ENCODE results near the gene DNAH7.

The DNAH7 gene

DNA sequence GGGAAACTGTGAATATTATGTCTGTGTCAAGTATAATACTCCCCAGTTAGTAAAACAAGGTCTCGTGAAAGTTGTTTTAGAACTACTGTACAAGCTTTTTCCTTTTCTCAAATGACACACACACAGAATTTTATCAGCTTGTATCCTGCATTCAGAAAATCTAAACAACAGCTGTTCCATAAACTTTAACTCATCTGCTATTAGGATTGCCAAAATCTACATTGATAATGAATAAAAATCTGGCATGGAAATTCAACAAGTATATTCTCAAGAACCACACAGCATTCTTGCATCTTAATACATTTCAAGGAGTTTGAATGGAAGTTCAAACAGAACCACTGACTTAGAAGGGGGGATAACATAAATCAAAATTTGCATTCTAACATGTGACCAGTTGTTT, 260.4 kb downstream of the DNAH7 start:
- no peak for DNase-seq (ENCODE audit: low read depth in 2 of 2)

DNA sequence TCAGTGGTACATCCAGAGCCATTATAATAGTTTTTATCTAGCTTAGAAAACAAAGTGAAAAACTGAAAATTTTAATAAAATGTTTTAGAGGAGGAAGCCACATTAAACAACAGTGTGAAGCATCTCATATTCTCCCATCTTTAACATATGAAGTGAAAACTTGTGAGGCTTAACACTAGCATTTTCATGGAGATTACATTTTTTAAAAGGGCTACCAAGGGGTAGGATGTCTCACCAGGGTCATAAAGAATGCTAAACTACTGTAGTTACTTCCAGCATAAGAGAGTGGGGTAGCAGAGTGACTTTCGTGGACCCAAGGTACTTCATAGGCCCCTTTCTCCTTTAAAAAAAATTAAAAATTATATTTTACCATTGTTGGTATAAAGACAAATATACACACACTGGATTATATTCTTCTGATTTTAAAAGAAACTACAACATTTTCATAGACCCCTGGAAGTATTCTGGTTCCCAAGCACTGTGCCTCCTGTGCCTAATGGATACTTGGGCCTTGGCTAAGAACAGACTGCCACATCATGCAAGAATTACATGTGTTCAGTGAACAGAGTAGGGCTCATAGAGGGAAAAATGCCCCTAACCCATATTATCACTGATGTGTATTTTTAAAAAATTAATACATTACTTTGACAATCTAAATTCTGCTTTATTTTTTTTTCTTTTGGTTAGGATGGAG, 263.2 kb downstream of the DNAH7 start:
- no peak for DNase-seq (ENCODE audit: low read depth in 2 of 2)

DNA sequence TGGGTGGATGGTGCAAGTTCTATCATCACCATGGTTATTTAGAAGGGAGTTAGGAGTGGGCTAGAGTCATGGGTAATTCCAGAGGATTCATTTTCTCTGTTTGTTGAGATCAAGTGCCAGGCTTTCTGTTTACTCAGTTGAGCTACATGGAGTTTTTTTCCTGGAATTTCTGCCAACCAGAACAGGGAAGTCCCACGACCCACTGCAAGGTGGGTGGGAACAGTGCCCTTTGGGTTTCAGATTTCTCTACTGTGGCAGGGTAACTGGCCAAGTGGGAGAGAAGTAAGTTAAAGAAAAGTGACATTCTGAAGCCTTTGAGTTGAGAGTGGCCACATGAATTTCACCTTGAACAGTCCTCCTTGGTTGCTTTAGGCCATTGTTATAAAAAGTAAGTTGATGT, 272.8 kb downstream of the DNAH7 start:
- DNase-seq (ENCODE audit: low read depth in 2 of 2), result no peak

DNA sequence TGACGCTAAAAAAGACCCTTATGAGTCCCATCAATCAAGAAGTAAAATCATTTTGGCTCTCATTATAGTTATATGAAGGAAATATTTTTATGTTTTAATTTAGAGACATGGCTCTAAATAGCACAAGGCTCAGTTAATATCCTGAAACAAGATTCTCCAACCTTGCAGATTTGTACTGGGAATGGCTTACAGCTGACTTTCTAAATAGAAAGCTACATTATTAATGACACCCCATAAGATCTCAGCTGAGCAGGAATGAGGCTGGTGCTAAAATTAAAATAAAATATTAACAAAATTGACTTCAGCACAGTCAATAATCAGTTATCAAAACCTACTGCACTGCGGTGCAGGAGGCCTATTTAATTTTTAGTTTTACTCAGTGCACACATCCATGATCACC, 274.8 kb downstream of the DNAH7 start:
- DNase-seq (ENCODE audit: low read depth in 2 of 2), result no peak

DNA sequence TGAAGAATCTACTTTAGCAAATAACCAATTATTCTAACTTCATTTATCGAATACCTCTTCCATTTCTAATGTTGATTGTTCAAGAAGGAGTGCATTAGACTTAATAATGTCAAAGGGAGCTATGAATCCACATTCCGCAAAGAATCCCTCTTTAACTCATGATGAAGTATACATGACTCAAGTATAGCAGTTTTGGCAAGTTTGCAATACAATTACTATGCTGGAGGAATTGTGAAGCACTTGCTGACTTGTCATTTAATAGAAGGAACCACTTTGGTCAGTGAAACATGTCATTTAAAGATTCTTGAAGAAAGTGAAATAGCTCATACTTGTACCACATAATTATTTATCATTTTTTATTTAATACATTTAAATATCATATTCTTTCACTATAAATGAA, 286.5 kb downstream of the DNAH7 start:
- DNase-seq (ENCODE audit: low read depth in 2 of 2), result no peak

DNA sequence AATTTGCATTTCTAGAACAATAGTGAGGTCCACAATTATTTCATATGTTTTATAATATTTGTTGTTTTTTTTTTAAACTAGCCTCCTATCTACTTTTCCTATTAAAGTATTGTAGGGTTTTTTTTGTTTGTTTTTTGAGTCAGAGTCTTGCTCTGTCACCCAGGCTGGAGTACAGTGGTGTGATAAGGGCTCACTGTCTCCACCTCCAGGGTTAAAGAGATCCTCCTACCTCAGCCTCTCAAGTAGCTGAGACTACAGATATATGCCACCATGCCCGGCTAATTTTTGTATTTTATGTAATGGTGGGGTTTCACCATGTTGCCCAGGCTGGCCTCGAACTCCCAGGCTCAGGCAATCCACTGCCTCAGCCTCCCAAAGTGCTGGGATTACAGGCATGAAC, 289.1 kb downstream of the DNAH7 start:
- no peak for DNase-seq (ENCODE audit: low read depth in 2 of 2)

DNA sequence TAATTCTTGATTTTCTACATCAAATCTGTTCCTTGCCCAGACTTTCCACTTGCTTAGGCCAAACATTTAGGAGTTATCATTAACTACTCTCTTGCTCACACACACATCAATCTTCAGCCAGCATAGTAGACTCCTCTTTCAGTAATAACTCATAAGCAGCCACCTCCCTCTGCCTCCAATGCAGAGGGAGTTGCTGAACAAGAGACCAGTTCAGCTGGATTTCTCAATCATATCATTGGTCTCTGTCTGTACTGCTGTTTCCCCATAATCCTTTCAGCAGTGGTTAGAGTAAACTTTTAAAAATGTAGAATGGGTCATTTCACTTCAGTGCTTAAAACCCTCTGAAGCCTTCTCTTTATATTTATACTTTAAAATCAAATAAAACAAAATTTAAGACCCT, 298.7 kb downstream of the DNAH7 start:
- no peak for DNase-seq (ENCODE audit: low read depth in 2 of 2)

DNA sequence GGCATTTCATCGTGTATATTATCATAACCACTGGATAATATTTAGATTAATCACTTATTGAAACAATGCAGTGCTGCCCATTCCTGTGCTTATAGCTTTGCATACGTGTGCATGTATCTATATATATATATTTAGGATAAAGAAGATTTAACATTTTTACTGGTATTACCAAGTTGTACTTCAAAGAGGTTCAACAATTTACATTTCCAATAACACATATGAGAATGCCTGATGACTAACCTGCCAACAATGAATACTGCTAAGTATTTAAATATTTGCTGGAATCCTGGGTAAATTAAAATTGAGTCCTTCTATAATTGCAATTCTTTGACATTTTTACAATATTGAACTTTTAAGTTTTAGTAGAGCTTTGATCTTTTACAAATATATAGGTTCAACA, 300.2 kb downstream of the DNAH7 start:
- no peak for DNase-seq (ENCODE audit: low read depth in 2 of 2)

DNA sequence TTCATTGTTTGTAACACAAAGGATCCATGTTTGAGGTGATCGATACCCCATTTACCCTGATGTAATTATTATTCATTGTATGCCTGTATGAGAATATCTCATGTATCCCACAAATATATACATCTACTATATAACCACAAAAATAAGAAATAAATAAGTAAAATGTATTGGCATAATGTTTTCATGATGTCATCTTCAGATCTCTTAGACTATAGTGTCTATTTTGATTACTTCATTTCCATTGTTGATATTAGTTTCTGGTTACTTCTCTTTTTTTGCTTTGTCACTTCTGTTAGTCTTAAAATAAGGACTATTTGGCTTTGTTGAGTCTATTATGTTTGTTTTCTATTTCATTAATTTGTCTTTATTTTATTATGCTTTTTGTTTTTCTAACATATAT, 301.9 kb downstream of the DNAH7 start:
- no peak for DNase-seq (ENCODE audit: low read depth in 2 of 2)

DNA sequence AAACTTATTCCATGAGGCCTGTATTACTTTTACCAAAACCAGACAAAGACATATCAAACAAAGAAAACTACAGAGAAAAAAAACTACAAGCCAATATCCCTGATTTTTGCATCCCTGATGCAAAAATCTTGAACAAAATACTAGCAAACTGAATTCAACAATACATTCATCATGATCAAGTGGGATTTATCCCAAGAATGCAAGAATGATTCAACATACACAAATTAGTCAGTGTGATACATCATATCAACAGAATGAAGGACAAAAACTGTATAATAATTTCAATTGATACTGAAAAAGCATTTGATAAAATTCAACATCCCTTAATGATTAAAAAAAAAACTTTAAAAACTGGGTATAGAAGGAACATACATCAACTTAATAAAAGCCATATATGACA, 304.8 kb downstream of the DNAH7 start:
- no peak for DNase-seq (ENCODE audit: low read depth in 2 of 2)

DNA sequence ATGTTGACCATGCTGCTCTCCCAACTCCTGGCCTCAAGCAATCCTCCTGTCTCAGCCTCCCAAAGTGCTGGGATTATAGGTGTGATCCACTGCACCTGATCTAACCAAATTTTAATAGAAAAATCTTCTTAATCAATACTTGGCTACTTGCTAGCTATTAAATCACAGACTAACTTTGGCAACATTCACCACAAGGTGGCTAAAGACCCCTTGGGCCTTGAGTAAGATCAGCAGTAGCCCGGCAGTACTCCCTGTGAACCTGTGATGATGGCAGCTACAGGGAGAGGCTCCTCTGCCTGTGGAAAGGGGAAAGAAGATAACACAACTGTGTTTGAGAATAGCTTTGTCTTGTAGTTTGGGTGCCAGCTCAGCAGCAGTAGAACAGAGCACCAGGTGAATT, 308.8 kb downstream of the DNAH7 start:
- DNase-seq (ENCODE audit: low read depth in 2 of 2), result no peak

DNA sequence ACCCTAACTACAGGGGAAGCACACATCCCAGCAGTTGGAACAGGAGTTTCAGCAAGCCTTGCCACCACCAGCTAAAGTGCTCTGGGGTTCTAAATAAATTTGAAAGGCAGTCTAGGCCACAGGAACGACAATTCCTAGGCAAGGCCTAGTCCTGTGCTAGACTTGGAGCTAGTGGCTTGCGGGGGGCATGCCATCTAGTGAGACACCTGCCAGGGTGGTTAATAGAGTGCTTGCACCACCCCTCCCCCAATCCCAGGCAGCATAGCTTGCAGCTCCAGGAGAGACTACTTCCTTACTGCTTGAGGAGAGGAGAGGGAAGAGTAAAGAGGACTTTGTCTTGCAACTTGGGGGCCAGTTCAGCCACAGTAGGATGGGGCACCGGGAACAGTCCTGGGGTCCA, 309.8 kb downstream of the DNAH7 start:
- no peak for DNase-seq (ENCODE audit: low read depth in 2 of 2)

DNA sequence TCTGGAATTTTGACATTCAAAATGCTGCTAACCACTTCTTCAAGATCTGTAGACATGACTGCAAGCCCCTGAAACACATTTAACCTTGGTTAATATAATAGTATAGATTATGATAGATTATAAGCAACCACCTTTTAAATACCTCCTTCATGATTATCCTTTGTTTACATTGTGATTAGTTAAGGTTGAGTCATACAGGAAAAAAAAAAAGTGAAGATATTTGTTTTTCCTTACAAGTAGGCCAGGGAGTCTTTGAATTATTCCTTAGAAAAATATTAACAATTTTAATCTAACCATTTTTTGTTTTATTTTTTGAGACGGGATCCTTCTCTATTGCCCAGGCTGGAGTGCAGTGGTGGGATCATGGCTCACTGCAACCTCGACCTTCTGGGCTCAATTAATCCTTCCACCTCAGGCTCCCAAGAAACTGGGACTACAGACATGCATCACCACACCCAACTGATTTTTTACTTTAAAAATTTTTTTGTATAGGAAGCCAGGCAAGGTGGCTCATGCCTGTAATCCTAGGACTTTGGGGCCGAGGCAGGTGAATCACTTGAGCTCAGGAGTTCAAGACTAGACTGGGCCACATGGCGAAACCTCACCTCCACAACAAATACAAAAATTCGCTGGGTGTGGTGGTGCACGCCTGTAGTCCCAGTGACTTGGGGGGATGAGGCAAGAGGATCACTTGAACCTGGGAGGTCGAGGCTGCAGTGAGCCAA, 312.3 kb downstream of the DNAH7 start:
- no peak for DNase-seq (ENCODE audit: low read depth in 2 of 2)

DNA sequence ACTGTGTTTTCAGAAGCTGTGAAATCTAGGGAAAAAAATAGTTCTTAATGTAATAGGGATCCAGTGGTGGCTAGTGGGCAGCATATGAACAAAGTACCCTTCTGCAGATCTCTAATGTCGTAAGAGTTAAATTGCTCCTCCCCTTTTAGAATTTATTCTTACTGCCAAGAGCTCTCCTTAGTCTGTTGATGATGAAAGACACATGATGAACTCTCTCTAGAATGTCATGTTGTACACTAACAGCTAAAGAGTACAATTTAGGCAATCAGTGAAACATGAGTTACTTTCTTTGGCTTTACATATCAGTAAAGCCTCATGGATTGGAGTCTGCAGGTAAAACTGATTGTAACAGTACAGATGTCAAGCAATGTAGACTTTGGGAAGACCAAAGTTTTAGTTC, 327.4 kb downstream of the DNAH7 start:
- DNase-seq (ENCODE audit: low read depth in 2 of 2), result no peak

DNA sequence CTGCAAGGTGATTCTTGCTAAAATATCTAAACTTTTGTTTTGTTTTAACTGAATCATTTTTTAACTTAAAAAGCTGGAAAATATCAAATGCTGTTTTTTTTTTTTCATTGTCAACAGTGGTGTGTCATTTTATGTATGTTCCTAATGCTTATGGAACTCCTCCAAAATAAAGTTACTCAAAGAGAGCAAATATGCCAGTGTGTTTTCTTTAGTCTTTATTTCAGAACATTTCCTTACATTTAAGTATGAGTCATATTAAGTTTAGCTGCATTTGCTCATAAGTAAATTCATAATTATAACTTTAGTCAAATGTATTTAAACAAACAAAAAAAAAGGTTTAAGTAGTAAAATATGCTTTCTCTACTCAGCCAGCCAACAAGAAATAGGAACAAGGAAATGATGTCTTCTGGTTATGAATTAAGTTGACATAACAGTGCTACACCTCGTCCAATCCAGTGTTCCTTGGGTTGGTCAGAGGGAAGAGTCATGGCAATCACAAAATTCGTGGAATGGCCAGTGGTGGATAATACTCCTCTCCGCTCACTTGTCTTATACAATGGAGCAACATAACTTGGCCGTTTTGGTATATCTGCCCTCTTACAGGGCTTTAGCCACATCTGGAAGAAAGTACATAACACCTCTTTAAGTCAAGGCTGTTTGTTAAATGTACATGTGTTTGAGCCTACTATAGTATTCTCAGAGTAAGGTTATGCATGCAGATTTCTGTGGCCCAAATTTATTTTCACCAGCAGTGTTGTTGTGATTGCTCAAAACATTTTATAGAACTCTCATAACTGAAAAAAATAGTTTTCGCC, 330.9 kb downstream of the DNAH7 start:
- no peak for DNase-seq (ENCODE audit: low read depth in 2 of 2)

DNA sequence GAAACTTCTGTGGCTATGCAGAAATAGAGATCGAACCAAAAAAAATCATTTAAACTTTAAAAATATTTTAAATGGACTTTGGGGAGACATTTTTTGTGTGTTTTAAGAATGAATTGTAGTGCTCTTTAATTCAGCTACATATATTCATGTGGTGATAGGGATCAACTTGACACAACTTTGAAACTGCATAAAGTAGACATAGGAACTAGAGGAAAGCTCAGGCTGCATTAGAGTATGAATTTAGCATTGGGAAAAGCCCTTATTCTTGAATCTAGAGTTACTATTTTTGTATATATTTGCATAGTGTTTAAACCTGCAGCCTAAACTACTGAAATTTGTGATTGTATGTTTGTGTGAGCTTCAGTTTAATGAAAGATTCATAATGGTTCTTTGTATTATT, 333.3 kb downstream of the DNAH7 start:
- DNase-seq (ENCODE audit: low read depth in 2 of 2), result no peak

DNA sequence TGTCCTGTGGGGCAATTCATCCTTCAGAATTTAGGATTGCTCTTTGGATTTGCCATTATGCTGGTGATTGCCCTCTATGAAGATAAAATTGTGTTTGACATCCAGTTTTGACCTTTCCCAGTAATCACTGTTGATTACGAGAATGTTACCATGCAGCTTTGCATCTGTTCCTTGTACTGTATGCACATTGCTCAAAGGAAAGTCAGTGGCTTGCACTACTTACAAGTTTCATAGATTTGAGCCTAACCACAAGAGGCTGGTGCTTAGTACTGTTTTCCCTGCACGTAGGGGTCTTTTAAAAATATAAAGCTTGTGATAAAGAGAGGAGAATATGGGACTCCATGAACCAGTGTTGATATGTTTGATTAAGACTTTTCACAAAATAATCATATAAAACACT, 333.7 kb downstream of the DNAH7 start:
- DNase-seq (ENCODE audit: low read depth in 2 of 2), result no peak

DNA sequence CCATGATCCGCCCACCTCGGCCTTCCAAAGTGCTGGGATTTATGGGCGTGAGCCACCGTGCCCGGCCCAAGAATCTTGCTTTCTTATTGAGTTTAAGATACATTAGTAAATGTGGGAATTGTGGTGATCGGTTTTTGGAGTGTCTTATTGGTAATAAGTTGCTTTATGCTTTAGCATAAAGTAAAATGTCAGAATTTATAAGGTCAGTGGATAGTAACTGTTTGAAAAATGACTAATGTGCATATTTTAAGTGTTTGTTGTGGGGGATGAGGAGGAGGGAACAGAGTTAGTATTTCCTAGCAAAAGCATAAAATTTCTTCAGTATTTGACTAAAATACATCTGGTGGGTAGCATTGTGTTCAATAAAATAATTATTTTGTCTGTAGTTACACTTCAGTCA, 334.2 kb downstream of the DNAH7 start:
- no peak for DNase-seq (ENCODE audit: low read depth in 2 of 2)

DNA sequence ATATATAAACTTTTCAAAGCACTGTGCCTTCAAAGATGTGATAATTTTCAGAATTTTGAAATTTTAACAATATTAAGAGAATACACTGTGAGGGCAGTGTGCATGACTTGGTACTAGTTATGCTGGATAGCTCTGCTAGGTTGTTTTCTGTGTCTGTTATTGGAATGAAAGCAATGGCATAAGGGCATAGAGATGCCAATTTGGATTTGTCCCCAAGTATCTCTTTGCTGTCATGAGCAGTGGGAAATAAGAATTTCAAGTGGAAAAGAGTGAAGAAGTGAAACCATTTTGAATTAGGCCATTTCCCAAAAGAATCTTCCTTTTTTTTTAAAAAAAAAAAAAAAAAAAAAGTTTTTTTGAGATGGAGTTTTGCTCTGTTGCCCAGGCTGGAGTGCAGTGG, 334.8 kb downstream of the DNAH7 start:
- DNase-seq (ENCODE audit: low read depth in 2 of 2), result no peak

DNA sequence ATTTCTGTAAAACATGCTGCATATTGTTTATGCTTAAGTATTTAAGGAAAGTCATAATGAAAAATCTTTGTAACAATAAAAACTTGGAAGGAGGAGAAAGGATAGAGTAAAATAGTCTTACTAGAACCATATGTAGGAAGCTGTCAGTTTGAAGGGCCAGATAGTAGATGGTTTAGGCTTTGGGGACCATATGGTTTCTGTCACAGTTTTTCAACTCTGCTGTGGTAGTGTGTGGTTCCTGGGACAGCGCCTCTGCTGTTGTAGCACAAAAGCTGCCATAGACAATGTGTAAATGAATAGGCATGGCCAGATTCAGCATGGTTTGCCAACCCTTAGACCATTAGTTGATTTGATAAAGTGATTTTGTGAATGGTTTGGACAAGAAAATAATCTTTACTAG, 336.1 kb downstream of the DNAH7 start:
- DNase-seq (ENCODE audit: low read depth in 2 of 2), result no peak

DNA sequence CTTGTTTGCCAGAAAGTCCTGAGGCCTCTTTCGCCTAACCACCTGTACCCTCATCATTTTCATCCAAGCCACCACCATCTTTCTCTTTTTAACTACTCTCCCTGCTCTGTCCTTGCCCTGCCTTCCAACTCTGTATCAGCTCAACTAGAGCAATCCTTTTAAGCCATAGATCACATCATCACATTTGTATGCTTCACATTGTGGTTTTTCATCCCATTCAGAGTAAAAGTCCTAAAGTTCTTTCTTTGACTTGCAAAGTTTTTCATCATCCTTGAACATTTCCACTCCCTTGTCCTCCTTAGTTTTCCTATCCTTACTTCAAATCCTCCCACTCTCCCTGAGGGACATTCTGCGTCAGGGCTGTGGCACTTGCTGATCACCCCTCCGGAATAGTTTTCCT, 337.7 kb downstream of the DNAH7 start:
- no peak for DNase-seq (ENCODE audit: low read depth in 2 of 2)

DNA sequence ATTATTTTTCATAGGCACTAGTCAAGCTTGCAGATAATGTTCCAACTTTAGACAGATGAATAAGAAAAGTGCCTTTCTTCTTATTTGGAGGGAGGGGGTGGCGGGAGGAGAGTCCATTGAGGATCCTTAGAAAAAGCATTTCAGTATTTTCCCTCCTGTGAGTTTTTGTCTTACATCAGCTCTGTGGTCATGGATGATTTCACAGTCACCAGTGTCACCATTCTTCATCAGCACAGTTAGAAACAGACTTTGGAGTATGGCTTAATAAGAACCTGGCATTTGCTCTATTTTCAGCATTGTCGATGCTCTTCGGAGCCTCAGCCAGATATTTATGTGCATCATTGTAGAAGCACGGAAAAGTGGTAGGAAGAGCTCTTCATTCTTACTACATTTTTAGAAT, 341.5 kb downstream of the DNAH7 start:
- DNase-seq (ENCODE audit: low read depth in 2 of 2), result no peak

DNA sequence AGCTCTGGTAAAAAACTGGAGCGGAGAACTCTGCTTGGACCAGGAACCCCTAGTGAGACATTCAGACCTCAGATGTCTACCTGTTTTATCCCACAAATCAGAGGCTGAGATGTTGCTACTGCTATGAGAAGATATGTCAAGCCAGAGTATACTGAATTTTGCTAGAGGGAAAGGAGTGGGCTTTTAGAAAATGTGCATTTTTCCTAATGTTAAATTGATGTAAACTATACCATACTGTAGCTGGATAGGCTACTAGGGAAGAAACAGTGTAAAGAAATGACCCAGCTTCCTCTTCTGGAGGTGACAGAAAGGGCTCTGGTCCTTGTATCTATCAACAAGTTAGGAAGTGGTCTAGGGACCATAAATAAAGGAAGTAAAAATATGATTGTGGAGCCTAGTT, 346.6 kb downstream of the DNAH7 start:
- DNase-seq (ENCODE audit: low read depth in 2 of 2), result no peak

All from activated CD4-positive, alpha-beta T cell treated with anti-CD3 and anti-CD28 coated beads for 24 hours (primary cell).